ENCODE results near the gene CIAO1.
A peak's percentile ranks its signal among the peaks of the same experiment; 100 is the strongest.

CIAO1 gene

DNA sequence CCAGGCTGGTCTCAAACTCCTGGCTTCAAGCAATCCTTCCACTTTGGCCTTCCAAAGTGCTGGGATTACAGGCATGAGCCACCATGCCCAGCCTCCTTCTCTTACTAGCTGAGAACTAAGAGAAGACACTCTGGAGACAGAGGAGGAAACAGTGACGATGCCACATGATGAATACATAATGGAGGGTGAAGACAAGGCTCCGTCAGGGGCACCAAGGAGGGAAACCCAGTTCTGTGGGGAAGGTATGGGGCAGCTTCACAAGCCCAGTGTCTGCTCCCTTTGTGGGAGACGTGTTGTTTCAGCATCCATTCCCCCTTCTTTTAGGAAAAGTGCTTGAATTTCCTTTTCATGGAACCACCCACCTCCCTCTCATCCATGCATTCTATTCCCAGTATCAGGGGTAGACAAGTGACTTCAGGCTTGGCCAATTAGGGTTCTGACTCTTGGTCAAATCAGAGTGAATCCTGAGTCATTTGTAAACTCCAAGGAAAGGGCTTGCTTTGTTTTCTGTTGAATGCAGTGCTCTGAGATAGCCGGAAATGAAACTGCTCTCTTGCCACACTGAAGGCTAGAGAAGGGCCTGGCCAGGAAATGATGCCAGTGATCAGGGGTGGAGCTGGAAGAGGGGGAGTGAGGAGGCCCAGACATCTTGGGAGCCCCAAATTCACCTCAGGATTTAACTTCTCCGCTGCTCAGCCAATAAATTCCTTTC is 24.0 kb upstream of the CIAO1 start:
- no peak overlapping the region for H3K4me3 ChIP-seq (ENCODE audit: low read length)
- peak; percentile 59 for DNase-seq (ENCODE audit: low read depth)
- TF ChIP-seq, protein P1, sequence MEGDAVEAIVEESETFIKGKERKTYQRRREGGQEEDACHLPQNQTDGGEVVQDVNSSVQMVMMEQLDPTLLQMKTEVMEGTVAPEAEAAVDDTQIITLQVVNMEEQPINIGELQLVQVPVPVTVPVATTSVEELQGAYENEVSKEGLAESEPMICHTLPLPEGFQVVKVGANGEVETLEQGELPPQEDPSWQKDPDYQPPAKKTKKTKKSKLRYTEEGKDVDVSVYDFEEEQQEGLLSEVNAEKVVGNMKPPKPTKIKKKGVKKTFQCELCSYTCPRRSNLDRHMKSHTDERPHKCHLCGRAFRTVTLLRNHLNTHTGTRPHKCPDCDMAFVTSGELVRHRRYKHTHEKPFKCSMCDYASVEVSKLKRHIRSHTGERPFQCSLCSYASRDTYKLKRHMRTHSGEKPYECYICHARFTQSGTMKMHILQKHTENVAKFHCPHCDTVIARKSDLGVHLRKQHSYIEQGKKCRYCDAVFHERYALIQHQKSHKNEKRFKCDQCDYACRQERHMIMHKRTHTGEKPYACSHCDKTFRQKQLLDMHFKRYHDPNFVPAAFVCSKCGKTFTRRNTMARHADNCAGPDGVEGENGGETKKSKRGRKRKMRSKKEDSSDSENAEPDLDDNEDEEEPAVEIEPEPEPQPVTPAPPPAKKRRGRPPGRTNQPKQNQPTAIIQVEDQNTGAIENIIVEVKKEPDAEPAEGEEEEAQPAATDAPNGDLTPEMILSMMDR (IDR thresholded peaks at IDR 0.05; ENCODE audit: insufficient read depth, low read depth, low read length, missing control alignments): no peak

DNA sequence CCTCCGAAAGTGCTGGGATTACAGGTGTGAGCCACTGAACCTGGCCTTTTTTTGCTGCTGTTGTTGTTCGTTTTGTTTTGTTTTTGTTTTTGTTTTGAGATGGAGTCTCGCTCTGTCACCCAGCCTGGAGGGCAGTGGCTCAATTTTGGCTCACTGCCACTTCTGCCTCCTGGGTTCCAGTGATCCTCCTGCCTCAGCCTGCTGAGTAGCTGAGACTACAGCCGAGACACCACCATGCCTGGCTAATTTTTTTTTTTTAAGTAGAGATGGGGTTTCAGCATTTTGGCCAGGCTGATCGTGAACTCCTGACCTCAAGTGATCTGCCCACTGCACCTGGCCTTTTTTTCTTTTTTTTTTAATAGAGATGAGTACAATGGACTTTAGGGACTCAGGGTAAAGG is 22.2 kb upstream of the CIAO1 start:
- no peak for DNase-seq (ENCODE audit: low read depth)
- TF ChIP-seq, protein P1 (IDR thresholded peaks at IDR 0.05; ENCODE audit: insufficient read depth, low read depth, low read length, missing control alignments): no peak
- no peak overlapping the region for H3K4me3 ChIP-seq (ENCODE audit: low read length)

DNA sequence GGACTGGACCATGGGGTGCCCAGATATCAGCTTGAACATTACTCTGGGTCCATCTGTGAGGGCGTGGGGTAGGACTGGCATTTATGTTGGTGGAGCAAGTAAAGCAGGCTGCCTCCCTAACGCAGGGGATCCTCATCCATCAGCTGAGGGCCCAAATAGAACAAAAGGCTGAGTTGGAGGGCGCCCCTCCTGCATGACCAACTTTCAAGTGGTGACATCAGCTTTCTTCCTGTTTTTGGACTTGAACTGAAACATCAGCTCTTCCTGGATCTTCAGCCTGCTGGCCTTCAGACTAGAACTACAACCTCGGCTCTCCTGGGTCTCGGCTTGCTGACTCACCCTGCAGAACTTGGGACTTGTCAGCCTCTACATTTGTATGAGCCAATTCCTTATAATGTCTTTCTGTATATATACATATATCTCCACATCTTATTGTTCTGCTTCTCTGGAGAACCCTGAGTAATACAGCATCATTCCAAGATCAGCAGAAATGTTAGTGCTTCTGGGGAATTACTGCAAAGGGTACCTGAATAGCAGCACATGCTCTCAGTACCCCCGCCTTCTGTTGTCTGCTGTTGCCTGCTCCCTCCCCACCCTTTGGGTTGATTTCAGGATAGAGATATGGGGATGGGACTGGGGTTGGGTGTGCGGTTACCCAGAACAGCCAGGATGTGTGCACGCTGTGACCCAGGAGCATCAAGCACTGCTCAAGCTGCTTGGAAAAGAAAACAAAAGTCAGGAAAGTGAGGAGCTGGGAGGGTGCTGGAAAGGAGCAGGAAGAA is 20.2 kb upstream of the CIAO1 start:
- H3K4me3 ChIP-seq (ENCODE audit: low read length): no peak overlapping the region
- DNase-seq (ENCODE audit: low read depth): peak; percentile 46
- TF ChIP-seq, protein P1 (IDR thresholded peaks at IDR 0.05; ENCODE audit: insufficient read depth, low read depth, low read length, missing control alignments): no peak

DNA sequence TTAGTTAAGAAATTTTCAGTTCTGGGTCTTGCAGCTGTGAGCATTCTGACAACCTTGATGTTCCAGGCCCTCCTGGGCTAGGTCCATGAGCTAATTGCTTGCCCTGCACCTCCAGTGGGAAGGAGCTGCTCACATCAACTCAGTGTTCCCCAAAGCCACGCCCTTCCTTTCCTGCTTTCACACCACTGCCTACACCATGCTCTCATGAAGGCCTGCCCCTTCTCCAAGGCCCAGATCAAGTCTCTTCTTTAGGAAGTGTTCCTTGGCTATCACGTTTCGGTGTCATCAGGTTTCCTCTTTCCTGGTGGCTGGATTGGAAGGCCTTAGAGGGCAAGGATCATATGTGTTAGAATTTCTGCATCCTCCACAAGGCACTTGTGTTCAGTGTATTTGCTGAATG is 19.0 kb upstream of the CIAO1 start:
- DNase-seq (ENCODE audit: low read depth): no peak
- no peak overlapping the region for H3K4me3 ChIP-seq (ENCODE audit: low read length)
- TF ChIP-seq, protein P1 (IDR thresholded peaks at IDR 0.05; ENCODE audit: insufficient read depth, low read depth, low read length, missing control alignments): no peak

DNA sequence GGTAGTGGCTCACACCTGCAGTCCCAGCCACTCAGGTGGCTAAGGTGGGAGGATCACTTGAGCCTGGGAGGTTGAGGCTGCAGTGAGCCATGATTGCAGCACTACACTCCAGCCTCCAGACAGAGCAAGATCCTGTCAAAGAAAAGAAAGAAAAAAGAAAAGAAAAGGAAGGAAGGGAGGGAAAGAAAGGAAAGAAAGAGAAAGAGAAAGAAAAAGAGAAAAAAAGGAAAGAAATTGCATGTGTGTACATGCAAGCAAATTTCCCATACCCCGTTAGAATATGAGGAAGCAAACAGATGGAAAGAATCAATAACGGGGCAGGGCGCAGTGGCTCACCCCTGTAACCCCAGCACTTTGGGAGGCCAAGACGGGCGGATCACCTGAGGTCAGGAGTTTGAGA is 18.1 kb upstream of the CIAO1 start:
- DNase-seq (ENCODE audit: low read depth): no peak
- TF ChIP-seq, protein P1 (IDR thresholded peaks at IDR 0.05; ENCODE audit: insufficient read depth, low read depth, low read length, missing control alignments): no peak
- no peak overlapping the region for H3K4me3 ChIP-seq (ENCODE audit: low read length)

DNA sequence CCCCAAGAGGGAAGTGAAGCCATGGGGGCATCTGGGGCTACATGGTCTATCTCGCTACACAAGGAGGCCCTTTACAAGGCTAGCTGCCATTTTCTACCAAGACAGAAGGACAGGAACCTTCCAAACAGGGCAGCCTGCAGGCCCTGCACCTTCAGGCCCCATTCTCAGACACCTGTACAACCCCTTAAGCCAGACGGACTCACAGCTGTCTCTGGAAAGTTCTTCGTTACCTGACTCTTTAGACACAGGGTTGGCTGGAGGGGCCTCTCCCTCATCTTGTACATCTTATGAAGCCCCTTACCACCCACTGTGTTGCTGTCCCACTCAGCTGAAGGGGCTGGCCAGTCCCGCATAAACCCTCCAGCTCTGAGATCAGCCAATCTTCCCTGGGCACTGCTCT is 17.4 kb upstream of the CIAO1 start:
- DNase-seq (ENCODE audit: low read depth): no peak
- H3K4me3 ChIP-seq (ENCODE audit: low read length): no peak overlapping the region
- TF ChIP-seq, protein P1 (IDR thresholded peaks at IDR 0.05; ENCODE audit: insufficient read depth, low read depth, low read length, missing control alignments): no peak

All from epithelial cell of esophagus (primary cell).